Body of pancreas (tissue), 4 donors: ENCODE data around the gene HSPA12A.

ENCODE experiments used
- CTCF ChIP-seq, 7 experiments: fragments of 450-650 bp in 4 of 7; fragments of 200-600 bp in 3 of 7; sonication (generic) in 3 of 7; IDR thresholded peaks; one replicate each; pipeline ENCODE4 v1.5.1; 2016 to 2019; ENCODE audit warnings: antibody characterized with exemption in 7 of 7
- POLR2A ChIP-seq, 3 donors: fragments of 450-650 bp; IDR thresholded peaks; one replicate each; pipeline ENCODE4 v1.6.1; 2016; ENCODE audit warnings: antibody characterized with exemption in 3 of 3, mild to moderate bottlenecking in 2 of 3

DNA sequence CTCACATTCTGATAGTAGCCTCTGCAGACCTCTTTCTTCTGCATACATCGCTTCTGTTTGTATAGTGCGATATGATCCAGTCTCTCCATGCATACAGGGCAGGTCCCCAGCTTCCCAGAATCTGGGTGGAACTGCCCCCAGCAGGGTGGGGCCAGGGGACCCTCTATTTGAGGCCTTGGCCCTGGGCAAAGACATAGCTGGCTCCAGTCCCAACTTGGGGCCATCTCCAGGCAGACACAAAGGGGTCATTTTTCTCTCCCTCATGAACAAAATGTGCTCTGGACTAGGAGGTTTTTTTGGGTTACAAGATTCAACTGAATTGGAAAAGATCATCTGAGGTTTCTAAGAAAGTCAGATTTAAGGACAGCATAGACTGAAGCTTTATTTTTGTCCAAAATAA is 21.1 kb upstream of the HSPA12A start:
- TF ChIP-seq CTCF (IDR thresholded peaks at IDR 0.05) (no peak), POLR2A (IDR thresholded peaks at IDR 0.05) (no peak)
